GM18520 (cell line): Measurements from ENCODE around the gene GPX8.

Experiments
- ATAC-seq: cut with Tn5 transposase; IDR thresholded peaks from one replicate; pipeline ENCODE4 v1.9.1; 2021; ENCODE audit not compliant: unreplicated experiment

Gene GPX8

GRCh38 chr5:55172051-55172899, 12.3 kb downstream of the GPX8 start:
- ATAC-seq: peak; percentile 42

GRCh38 chr5:55172937-55173686, 13.1 kb downstream of the GPX8 start, which contains the start of gene CDC20B:
Gene CDC20B (minus strand): TSS chr5:55173177. CDS start chr5:55173000, 177 bp downstream.
- peak; percentile 80 for ATAC-seq

DNA sequence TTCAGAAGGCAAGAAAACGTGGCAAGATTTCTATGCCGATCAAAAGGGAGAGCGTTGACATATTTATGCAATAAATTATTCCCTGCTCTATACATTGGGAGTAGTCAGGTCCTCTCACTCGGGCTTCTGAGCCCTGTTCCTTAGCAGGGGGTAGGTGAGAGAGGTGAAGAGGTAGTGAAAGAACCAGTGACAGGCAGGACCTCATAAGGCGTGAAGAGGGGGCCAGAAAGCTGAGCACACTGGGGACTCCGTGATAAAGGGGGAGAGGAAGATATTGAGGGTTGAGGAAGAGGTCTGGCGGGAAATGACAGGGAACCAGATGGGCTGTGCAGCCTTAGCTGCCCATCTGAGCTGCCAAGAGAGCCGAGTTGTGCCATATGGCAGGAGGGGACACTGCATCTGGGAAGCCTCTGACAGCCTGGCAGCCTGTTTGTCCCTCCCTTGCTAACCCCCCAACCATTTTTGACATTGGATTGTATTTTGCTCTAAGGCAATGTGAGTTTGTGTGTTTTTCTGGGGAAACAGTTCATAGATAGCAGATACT, 13.8 kb downstream of the GPX8 start:
- no peak for ATAC-seq

- ATAC-seq: no peak
These were observed 15.8 kb downstream of the GPX8 start for GRCh38 chr5:55175781-55176175.

DNA sequence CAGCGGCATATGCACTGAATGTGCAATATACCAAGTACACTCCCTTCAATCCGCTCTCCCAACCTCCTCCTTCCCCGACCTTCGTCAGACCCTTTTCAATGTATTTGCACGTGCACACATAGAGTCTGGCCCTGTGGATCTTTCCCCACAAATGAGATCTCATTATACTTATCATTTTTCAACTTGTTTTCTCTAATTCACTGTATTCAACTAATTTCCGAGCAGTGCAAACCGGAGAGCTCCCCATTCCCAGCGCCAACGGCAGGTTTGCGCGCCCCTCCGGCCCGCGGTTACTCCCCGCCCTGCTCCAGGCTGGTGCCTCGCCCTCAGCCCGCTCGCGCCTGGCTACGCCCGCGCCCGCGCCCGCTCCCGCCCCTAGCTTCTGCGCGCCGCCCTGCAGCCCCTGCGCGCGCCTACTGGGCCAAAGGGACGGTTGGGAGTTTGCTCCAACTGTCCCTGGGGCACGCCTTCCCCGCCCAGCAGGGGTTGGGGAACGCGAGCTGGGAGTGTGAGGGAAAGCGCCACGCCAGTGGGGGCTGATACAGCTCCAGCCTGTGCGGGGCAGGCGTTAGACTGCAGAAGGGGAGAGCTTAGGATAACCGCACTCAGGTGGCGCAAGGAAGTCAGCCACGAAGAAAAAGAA, 16.3 kb downstream of the GPX8 start:
- no peak for ATAC-seq

- ATAC-seq: no peak
These were observed 17.1 kb downstream of the GPX8 start for GRCh38 chr5:55177078-55177477.

- ATAC-seq: no peak
These were observed 20.0 kb downstream of the GPX8 start for GRCh38 chr5:55180016-55180415.

DNA sequence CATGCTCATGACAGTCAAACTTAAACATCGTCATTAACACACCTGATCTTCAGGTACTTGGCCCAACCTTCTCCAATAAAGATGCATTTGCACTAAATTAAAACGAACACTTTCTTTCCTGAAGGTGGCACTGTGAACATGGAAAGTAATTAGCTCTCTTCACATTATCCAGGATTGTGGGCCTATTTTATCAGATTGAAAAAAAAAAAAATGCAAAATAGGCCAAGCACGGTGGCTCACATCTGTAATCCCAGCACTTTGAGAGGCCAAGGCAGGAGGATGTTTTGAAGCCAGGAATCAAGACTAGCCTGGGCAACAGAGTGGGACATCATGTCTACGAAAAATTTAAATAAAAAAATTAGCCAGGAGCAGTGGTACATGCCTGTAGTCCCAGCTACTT, 27.4 kb downstream of the GPX8 start:
- no peak for ATAC-seq

GRCh38 chr5:55188656-55189540, 28.9 kb downstream of the GPX8 start:
- ATAC-seq: no peak

GRCh38 chr5:55191165-55191564, 31.2 kb downstream of the GPX8 start:
- ATAC-seq: no peak

DNA sequence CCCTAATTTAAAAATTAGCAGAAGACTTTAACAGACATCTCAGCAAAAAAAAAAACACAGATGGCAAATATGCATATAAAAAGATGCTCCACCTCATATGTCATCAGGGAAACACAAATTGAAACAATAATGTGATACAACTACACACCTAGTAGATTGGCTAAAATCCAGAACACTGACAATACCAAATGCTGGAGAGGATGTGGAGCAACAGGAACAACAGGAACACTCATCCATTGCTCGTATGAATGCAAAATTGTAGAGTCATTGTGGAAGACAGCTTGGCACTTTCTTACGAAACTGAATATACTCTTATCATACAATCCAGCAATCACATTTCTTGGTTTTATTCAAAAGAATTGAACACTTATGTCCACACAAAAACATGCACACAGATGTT, 45.0 kb downstream of the GPX8 start:
- no peak for ATAC-seq

DNA sequence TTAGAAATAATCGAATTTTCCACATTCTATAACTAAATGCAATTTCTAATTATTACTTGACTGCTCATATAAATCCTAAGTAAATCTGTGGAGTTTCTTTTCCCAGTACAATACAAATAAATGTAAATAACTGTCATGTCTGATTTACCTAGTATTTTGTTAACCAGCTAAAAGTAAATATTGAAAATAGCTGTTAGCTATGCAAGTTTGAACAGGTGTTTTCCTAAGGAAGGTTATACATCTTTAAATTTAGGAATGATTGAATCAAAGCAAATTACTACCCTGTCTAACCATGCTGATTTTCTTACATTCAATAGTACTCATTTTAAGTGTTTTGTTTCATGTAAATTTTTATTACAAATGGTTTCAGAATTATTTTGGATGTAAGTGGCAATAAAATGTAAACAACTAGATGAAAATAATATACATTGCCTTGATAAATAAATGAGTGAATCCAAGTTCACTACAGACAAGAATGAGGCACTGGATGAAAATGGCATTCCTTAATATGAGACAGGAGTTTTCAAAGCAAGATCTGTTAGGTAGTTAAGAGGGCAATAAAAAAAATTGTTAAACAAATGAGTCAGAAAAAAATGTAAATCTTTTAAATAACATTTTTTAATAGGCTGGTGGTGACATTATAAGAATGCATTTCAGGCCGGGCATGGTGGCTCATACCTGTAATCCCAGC, 51.4 kb downstream of the GPX8 start:
- no peak for ATAC-seq
